ENCODE data around the gene TMEM117. TPM values are rescaled to one million over a fixed set of nuclear protein-coding genes. Genes with fewer than 3 reads are reported as not detected.

TMEM117 gene
- total RNA-seq, 2 experiments from 2014 or later, result 0.50 to 0.63 TPM

GRCh38 chr12:44098786-44099185 is 262.9 kb downstream of the TMEM117 start:
- Mint-ChIP-seq H3K4me1 (no peaks in the 10 kb centered on the region), H3K4me3 (no peak overlapping the region), H3K27me3 (no peaks in the 10 kb centered on the region), H3K9me3 (ENCODE audit: low read depth) (peaks cover 2% of the 10 kb centered on the region), H3K36me3 (no peaks in the 10 kb centered on the region), H3K27ac (no peak overlapping the region)
- no peak for DNase-seq
- CTCF ChIA-PET, result no interaction called here
- ATAC-seq, result no peak

GRCh38 chr12:44099486-44099885 is 263.6 kb downstream of the TMEM117 start:
- Mint-ChIP-seq H3K36me3 (no peaks in the 10 kb centered on the region), H3K27ac (no peak overlapping the region), H3K4me1 (no peaks in the 10 kb centered on the region), H3K27me3 (no peaks in the 10 kb centered on the region), H3K4me3 (no peak overlapping the region), H3K9me3 (ENCODE audit: low read depth) (peaks cover 2% of the 10 kb centered on the region)
- ATAC-seq, result no peak
- CTCF ChIA-PET, result no interaction called here
- DNase-seq, result no peak

GRCh38 chr12:44100264-44100663 is 264.4 kb downstream of the TMEM117 start:
- CTCF ChIA-PET, result no interaction called here
- no peaks in the 10 kb centered on the region for H3K27me3 Mint-ChIP-seq
- ATAC-seq (no peak), DNase-seq (no peak)
- H3K4me1 Mint-ChIP-seq, result no peaks in the 10 kb centered on the region
- no peaks in the 10 kb centered on the region for H3K36me3 Mint-ChIP-seq
- peaks cover 2% of the 10 kb centered on the region for H3K9me3 Mint-ChIP-seq (ENCODE audit: low read depth)
- H3K27ac Mint-ChIP-seq, result no peak overlapping the region
- H3K4me3 Mint-ChIP-seq, result no peak overlapping the region

GRCh38 chr12:44101475-44101874 is 265.6 kb downstream of the TMEM117 start:
- no peaks in the 10 kb centered on the region for H3K36me3 Mint-ChIP-seq
- no peaks in the 10 kb centered on the region for H3K4me1 Mint-ChIP-seq

DNA sequence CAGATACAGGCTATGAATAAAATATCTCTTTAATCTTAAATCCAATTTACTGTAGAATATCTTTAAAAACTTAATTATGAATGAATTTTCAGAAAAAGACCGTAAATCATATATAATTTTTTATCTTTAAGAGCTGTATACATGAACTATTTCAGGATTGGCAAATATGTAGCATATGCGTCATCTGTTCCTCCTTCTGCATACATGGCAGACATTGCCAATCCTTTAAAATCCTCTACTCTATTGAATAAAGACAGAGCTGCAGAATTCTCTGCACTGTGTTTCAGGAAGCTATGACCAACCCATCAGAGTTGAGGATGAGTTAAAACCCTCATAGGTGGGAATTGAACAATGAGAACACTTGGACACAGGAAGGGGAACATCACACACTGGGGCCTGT is 279.0 kb downstream of the TMEM117 start:
- H3K4me1 Mint-ChIP-seq, result no peaks in the 10 kb centered on the region

More at GRCh38 chr12:44101475-44101874, 265.6 kb downstream of the TMEM117 start:
- H3K4me3 Mint-ChIP-seq, result no peak overlapping the region
- no peak overlapping the region for H3K27ac Mint-ChIP-seq
- DNase-seq (no peak), ATAC-seq (no peak)
- no peaks in the 10 kb centered on the region for H3K27me3 Mint-ChIP-seq
- peaks cover 2% of the 10 kb centered on the region for H3K9me3 Mint-ChIP-seq (ENCODE audit: low read depth)
- CTCF ChIA-PET, result no interaction called here

DNA sequence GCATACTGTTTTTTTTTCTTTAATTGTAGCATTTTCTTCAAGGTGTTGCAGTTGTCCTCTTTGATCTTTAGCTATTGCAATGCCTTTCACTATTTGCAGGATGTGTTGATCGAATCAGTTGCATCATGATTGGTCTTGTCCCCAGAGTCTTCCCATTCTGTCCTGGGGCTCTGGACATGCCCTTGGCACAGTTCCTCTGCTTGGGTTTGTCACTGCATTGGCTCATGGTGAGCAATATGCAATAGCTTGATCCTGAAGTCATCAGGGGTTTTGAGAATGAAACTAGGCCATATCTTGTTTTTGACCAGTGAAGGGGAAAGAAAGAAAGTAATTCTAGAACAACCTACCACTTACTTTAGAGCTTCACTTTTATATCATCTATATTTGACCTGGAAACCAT is 281.5 kb downstream of the TMEM117 start:
- peaks cover 8% of the 10 kb centered on the region for H3K9me3 Mint-ChIP-seq (ENCODE audit: low read depth)

More for the DNA sequence above, 279.0 kb downstream of the TMEM117 start:
- no peak for ATAC-seq
- Mint-ChIP-seq H3K4me3 (no peak overlapping the region), H3K27ac (no peak overlapping the region), H3K27me3 (no peaks in the 10 kb centered on the region), H3K9me3 (ENCODE audit: low read depth) (peaks cover 5% of the 10 kb centered on the region), H3K36me3 (no peaks in the 10 kb centered on the region)
- CTCF ChIA-PET, result no interaction called here
- no peak for DNase-seq

GRCh38 chr12:44118946-44119345 is 283.1 kb downstream of the TMEM117 start:
- CTCF ChIA-PET, result interaction anchor here (0.8 kb wide), 1 partner anchor 104 kb away, joined by 3 read pairs; no protein-coding TSS in a partner anchor
- no peaks in the 10 kb centered on the region for H3K4me1 Mint-ChIP-seq
- DNase-seq (no peak), ATAC-seq (no peak)
- peaks cover 8% of the 10 kb centered on the region for H3K9me3 Mint-ChIP-seq (ENCODE audit: low read depth)
- H3K27ac Mint-ChIP-seq, result no peak overlapping the region
- no peaks in the 10 kb centered on the region for H3K27me3 Mint-ChIP-seq
- H3K4me3 Mint-ChIP-seq, result no peak overlapping the region
- H3K36me3 Mint-ChIP-seq, result no peaks in the 10 kb centered on the region

More for the DNA sequence above, 281.5 kb downstream of the TMEM117 start:
- Mint-ChIP-seq H3K27ac (no peak overlapping the region), H3K4me3 (no peak overlapping the region), H3K36me3 (no peaks in the 10 kb centered on the region), H3K4me1 (no peaks in the 10 kb centered on the region), H3K27me3 (no peaks in the 10 kb centered on the region)
- ATAC-seq (no peak), DNase-seq (no peak)
- CTCF ChIA-PET, result no interaction called here

DNA sequence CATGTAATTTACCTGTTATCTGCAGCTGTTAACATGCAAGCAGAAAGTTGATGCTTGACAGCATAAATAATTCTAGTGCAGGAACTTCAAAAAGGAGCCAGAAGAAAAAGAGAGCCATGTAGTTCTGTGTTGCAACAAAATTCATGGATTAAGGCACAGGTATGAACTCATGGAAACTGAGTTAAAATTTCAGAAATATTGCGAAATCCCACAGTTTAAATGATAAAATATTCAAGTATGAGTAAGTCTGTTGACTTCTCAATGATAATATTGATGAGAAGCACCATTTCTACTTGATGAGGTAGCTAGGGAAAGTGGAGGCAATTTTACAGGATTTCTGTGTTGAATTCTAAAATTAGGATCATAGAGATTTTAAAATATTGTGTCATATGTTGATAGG is 290.9 kb downstream of the TMEM117 start:
- DNase-seq (no peak), ATAC-seq (no peak)
- Mint-ChIP-seq H3K27ac (no peak overlapping the region), H3K4me3 (no peak overlapping the region), H3K4me1 (no peaks in the 10 kb centered on the region), H3K27me3 (no peaks in the 10 kb centered on the region), H3K36me3 (no peaks in the 10 kb centered on the region), H3K9me3 (ENCODE audit: low read depth) (peaks cover under 1% of the 10 kb centered on the region)
- CTCF ChIA-PET, result no interaction called here

DNA sequence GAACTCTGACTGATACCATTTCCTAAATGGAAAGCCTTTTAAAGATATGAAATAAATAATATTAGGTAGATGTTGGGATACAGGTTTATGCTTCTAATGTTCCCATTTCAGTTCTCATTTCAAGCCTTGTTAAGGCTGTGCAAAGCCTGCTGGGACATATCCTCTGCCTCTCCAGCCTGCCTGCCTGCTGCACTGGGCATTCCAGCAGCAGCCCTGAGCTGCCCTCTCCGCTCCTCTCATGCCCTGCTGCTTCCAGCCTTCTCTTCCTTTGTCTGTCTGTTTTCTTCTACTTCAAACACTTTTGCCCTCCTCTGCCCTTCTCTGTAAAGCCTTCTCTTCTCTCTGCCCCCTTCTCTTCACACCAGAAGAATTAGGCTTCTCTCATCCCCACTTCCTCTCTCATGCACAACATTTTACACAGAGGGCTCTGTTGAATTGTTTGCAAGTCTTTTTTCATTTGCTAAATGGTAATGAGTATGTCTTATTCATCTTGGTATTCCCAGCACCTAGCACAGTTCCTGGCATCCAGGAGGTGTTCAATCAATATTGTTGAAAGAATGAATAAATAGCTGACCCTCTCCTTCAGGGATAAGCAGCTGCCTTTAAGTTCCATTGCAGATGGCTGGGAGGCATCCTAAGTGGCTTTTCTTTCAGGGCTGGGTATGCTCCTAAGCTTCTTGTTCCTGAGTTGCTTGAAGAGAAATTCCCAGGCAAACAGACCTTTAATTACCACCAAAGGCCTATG is 292.3 kb downstream of the TMEM117 start:
- DNase-seq (no peak), ATAC-seq (no peak)
- CTCF ChIA-PET, result no interaction called here
- no peaks in the 10 kb centered on the region for H3K36me3 Mint-ChIP-seq
- no peaks in the 10 kb centered on the region for H3K9me3 Mint-ChIP-seq (ENCODE audit: low read depth)
- H3K27ac Mint-ChIP-seq, result no peak overlapping the region
- H3K4me1 Mint-ChIP-seq, result no peaks in the 10 kb centered on the region
- H3K27me3 Mint-ChIP-seq, result no peaks in the 10 kb centered on the region
- H3K4me3 Mint-ChIP-seq, result no peak overlapping the region

- no peaks in the 10 kb centered on the region for H3K36me3 Mint-ChIP-seq
- H3K9me3 Mint-ChIP-seq (ENCODE audit: low read depth), result no peaks in the 10 kb centered on the region
- H3K27ac Mint-ChIP-seq, result no peak overlapping the region
- no peaks in the 10 kb centered on the region for H3K4me1 Mint-ChIP-seq
- no peaks in the 10 kb centered on the region for H3K27me3 Mint-ChIP-seq
- DNase-seq (no peak), ATAC-seq (no peak)
- CTCF ChIA-PET, result no interaction called here
- no peak overlapping the region for H3K4me3 Mint-ChIP-seq
Observed at GRCh38 chr12:44143175-44143574, 307.3 kb downstream of the TMEM117 start.

GRCh38 chr12:44148936-44149335 is 313.1 kb downstream of the TMEM117 start:
- no peak overlapping the region for H3K4me3 Mint-ChIP-seq
- ATAC-seq (no peak), DNase-seq (no peak)
- CTCF ChIA-PET, result no interaction called here
- H3K27me3 Mint-ChIP-seq, result no peaks in the 10 kb centered on the region
- H3K36me3 Mint-ChIP-seq, result no peaks in the 10 kb centered on the region
- no peak overlapping the region for H3K27ac Mint-ChIP-seq
- no peaks in the 10 kb centered on the region for H3K9me3 Mint-ChIP-seq (ENCODE audit: low read depth)
- no peaks in the 10 kb centered on the region for H3K4me1 Mint-ChIP-seq

GRCh38 chr12:44154128-44154527 is 318.2 kb downstream of the TMEM117 start:
- no peaks in the 10 kb centered on the region for H3K9me3 Mint-ChIP-seq (ENCODE audit: low read depth)
- H3K27me3 Mint-ChIP-seq, result no peaks in the 10 kb centered on the region
- CTCF ChIA-PET, result no interaction called here
- H3K4me1 Mint-ChIP-seq, result no peaks in the 10 kb centered on the region
- ATAC-seq, result no peak
- no peak overlapping the region for H3K4me3 Mint-ChIP-seq
- no peak for DNase-seq
- H3K27ac Mint-ChIP-seq, result no peak overlapping the region
- H3K36me3 Mint-ChIP-seq, result no peaks in the 10 kb centered on the region

GRCh38 chr12:44155358-44155757 is 319.5 kb downstream of the TMEM117 start:
- ATAC-seq (no peak), DNase-seq (no peak)

DNA sequence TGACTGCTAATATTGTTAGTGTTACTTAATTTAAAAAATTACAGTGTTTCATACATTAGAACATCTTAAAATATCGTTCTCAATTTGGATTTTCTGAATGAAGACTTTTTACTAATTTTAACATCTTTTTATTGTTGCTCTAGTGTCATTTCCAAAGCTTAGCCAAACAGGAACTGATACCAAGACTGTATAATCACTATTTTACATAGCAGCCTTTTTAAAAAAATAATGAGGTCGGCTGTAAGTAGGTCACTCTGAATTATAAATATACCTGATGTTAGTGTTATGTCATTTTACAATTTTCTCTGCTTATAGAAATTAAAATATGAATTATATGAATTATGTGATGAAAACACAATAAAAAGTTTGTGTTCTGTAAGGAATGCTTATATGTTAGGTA is 321.5 kb downstream of the TMEM117 start:
- no peak for DNase-seq
- Mint-ChIP-seq H3K4me1 (no peaks in the 10 kb centered on the region), H3K27ac (no peak overlapping the region), H3K4me3 (no peak overlapping the region), H3K27me3 (no peaks in the 10 kb centered on the region), H3K9me3 (ENCODE audit: low read depth) (no peaks in the 10 kb centered on the region), H3K36me3 (no peaks in the 10 kb centered on the region)
- no peak for ATAC-seq
- CTCF ChIA-PET, result no interaction called here

More at GRCh38 chr12:44155358-44155757, 319.5 kb downstream of the TMEM117 start:
- H3K27ac Mint-ChIP-seq, result no peak overlapping the region
- H3K4me1 Mint-ChIP-seq, result no peaks in the 10 kb centered on the region
- H3K36me3 Mint-ChIP-seq, result no peaks in the 10 kb centered on the region
- no peaks in the 10 kb centered on the region for H3K27me3 Mint-ChIP-seq
- H3K9me3 Mint-ChIP-seq (ENCODE audit: low read depth), result no peaks in the 10 kb centered on the region
- CTCF ChIA-PET, result no interaction called here
- no peak overlapping the region for H3K4me3 Mint-ChIP-seq

All from activated CD8-positive, alpha-beta memory T cell treated with anti-CD3 and anti-CD28 coated beads, Interleukin-2, amount 10 ng/mL, durations not matched to agents 7 days and 5 days (primary cell).